ENCODE data around the gene ELOVL6. TPM values are rescaled to one million over a fixed set of nuclear protein-coding genes. Genes with fewer than 3 reads are reported as not detected.

The ELOVL6 gene
- total and polyA plus RNA-seq, 9 of the 15 experiments (the other 6 are each of a cell fraction or from before 2014, with no cell fraction given) = 18.3 to 82.6 (median 46.0) TPM

DNA sequence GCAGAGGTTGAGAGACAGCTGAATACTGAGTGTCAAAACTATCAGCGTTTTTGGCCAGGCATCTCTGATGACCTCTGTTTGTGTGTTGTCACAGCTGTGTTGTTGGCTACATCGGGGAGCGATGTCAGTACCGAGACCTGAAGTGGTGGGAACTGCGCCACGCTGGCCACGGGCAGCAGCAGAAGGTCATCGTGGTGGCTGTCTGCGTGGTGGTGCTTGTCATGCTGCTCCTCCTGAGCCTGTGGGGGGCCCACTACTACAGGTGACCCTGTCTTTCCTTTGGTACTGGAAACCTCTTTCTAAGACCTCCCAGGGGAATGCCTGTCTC is 198.9 kb downstream of the ELOVL6 start:
- Histone ChIP-seq H3K27ac (ENCODE audit: extremely low read depth, low read depth, low read length) (no peak overlapping the region), H3K9me1 (ENCODE audit: control insufficient read depth, insufficient read depth, low read length) (no peaks in the 10 kb centered on the region), H3K4me1 (replicated peaks in 1 of 2; ENCODE audit: control insufficient read depth in 2 of 2, insufficient read depth in 2 of 2, low read length in 2 of 2) (no peaks in the 10 kb centered on the region; a peak in 1 of 5 replicates), H2AFZ (ENCODE audit: low read depth, low read length) (no peak overlapping the region), H3K27me3 (ENCODE audit: control insufficient read depth in 2 of 2, insufficient read depth in 2 of 2, low read length in 2 of 2) (no peaks in the 10 kb centered on the region), H3K9ac (ENCODE audit: insufficient read depth in 1 of 2, low read depth in 2 of 2, low read length in 2 of 2) (no peak overlapping the region), H4K20me1 (replicated peaks; ENCODE audit: control insufficient read depth, insufficient read depth, low read length) (no peaks in the 10 kb centered on the region), H3K4me2 (ENCODE audit: insufficient read depth, low read length) (no peak overlapping the region; the same call in 1 of the 2 replicates), H3K36me3 (ENCODE audit: control insufficient read depth, insufficient read depth, low read length) (no peaks in the 10 kb centered on the region), H3K4me3 (no peak overlapping the region), H3K79me2 (ENCODE audit: control insufficient read depth, insufficient read depth, low read length) (no peaks in the 10 kb centered on the region), H3K9me3 (replicated peaks; ENCODE audit: control insufficient read depth, insufficient read depth, low read depth, low read length) (no peaks in the 10 kb centered on the region)
- ChIA-PET POLR2A (interaction anchor here (0.6 to 1.1 kb wide), 2 partner anchors 134 to 362 kb away, joined by 4 to 5 read pairs; no protein-coding TSS in a partner anchor), CTCF (ENCODE audit: low intra/inter-chr PET ratio) (interaction anchor here (2.4 to 12.8 kb wide), 2 partner anchors 509 to 516 kb away, joined by 18 to 252 read pairs; no protein-coding TSS in a partner anchor)
- no peak for DNase-seq (ENCODE audit: extremely low read depth in 1 of 4, low spot score in 3 of 4)
- BruUV-seq (replicated peaks) = no TSS peak
- no peak for FAIRE-seq
- 13% methylated on average over 9 of the region's 9 CpGs for WGBS (ENCODE audit: insufficient coverage, low coverage, missing lambda C conversion rate)
- ATAC-seq = peak; percentile 50; the same call in 2 of the 3 replicates
- in situ Hi-C loops (cut with MboI) = loop anchor here (5.0 kb wide), 1 partner anchor 518 kb away; no protein-coding TSS in a partner anchor
- intact Hi-C loops (cut with micrococcal nuclease) = loop anchor here (1.0 to 10.0 kb wide), 2 partner anchors 510 to 1635 kb away; no protein-coding TSS in a partner anchor
- no peak for TF ChIP-seq GTF2A2 (tag; IDR thresholded peaks at IDR 0.05)
- TF ChIP-seq, protein P1, sequence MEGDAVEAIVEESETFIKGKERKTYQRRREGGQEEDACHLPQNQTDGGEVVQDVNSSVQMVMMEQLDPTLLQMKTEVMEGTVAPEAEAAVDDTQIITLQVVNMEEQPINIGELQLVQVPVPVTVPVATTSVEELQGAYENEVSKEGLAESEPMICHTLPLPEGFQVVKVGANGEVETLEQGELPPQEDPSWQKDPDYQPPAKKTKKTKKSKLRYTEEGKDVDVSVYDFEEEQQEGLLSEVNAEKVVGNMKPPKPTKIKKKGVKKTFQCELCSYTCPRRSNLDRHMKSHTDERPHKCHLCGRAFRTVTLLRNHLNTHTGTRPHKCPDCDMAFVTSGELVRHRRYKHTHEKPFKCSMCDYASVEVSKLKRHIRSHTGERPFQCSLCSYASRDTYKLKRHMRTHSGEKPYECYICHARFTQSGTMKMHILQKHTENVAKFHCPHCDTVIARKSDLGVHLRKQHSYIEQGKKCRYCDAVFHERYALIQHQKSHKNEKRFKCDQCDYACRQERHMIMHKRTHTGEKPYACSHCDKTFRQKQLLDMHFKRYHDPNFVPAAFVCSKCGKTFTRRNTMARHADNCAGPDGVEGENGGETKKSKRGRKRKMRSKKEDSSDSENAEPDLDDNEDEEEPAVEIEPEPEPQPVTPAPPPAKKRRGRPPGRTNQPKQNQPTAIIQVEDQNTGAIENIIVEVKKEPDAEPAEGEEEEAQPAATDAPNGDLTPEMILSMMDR (IDR thresholded peaks at IDR 0.05 in 2 of 3, conservative IDR thresholded peaks at IDR 0.05 in 1 of 3; ENCODE audit: insufficient read depth in 2 of 3, low read depth in 1 of 3, low read length in 3 of 3) = 0 out of 6 replicates have a peak, but pooled peaks of 1 of the 3 experiments have one; percentile 5
